SK-N-MC (cell line): ENCODE data around the gene CASQ2.

Source experiments
- EZH2 ChIP-seq: fragments of 200-600 bp; sonication (generic); IDR thresholded peaks from one replicate; pipeline ENCODE4 v1.6.1; 2017; ENCODE audit warnings: antibody characterized with exemption
- FOXP2 ChIP-seq: optimal IDR thresholded peaks from 2 replicates; pipeline ENCODE3; 2011; ENCODE audit warnings: mild to moderate bottlenecking, moderate library complexity; ENCODE audit not compliant: insufficient read depth; ENCODE audit errors: extremely low read length, control extremely low read depth

- TF ChIP-seq EZH2, result no peak
- no peak for TF ChIP-seq FOXP2
Measured at GRCh38 chr1:115718011-115718754, 50.3 kb downstream of the CASQ2 start.
